ENCODE data around the gene YWHAH.
"Not testable (repeated sequence)": the region's sequence is repeated elsewhere in the genome, so short reads cannot be mapped to it uniquely, and the experiment has no call there.

Gene YWHAH

DNA sequence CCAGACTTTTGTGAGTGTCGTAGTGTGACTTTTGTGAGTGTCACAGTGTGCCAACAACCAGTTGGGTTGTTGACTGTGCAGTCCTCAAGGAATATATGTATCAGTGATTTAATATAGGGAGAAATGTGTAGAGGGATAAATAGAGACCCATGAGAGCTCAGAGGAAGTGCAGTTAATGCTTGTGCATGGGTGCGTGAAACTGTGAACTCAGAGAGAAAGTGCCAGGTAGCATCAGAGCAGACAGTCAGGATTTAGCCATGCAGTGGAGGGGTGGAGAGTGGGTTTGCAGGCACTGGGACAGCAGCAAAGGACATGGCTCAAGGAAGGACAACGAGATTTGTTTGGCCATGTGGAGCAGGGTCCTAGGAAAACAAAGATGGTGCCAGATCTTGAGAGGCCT lies 33.6 kb downstream of the YWHAH start:
- DNase-seq (ENCODE audit: low read depth in 4 of 4, low spot score in 1 of 4) = no peak

DNA sequence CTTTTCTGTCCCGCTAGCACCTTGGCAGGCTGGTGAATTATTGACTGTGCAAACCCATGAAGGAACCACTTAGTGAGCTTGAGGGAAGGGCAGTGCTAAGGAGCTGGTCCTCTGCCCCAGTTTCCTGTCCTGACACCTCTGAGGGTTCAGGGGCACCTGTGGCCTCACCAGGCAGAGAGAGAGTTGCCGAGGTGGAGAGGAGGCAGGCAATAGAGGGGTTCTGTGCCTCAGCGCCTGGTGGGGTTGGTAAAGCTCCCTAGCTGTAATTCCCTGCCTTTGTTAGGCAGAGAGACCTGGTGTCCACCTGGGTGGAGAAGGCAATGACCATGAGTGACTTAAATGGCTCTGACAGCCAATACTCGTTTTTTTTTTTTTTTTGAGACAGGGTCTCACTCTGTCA lies 36.3 kb downstream of the YWHAH start:
- no peak for DNase-seq (ENCODE audit: low read depth in 4 of 4, low spot score in 1 of 4)

GRCh38 chr22:31981976-31982375 lies 37.6 kb downstream of the YWHAH start:
- DNase-seq (ENCODE audit: low read depth in 4 of 4, low spot score in 1 of 4) = not testable (repeated sequence)

- DNase-seq (ENCODE audit: low read depth in 4 of 4, low spot score in 1 of 4) = no peak
These were observed 39.7 kb downstream of the YWHAH start for GRCh38 chr22:31983911-31984656.

GRCh38 chr22:31987218-31987617 lies 42.9 kb downstream of the YWHAH start:
- DNase-seq (ENCODE audit: low read depth in 4 of 4, low spot score in 1 of 4) = no peak

DNA sequence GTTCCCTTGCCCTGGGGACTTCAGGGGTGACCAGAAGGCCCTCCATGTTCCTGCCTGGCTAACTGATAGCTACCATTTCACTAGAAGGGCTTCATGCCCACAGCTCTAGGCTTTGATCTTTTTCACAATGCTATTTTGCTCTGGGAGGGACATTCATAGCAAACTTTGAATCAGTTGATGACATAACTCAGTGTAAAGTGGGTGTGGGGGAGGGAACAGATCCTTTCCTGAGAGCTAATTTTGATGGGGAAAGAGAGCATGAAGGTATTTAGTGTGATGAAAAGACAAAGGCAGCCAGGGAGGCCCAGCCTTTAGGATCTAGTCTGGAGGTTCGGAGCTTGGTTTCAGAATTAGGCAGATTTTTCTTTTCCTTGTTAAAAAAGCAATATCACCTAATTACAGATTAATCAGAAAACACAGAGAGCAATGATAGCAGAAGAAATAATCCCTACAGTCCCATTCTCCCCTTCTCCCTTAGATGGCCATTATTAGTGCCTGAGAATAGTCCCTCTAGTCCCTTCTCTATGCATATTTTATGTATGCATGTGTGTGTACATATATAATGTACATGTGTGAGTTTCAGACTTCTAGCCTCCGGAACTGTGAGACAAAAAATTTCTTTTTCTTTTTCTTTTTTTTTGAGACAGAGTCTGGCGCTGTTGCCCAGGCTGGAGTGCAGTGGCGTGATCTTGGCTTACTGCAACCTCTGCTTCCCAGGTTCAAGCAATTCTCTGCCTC lies 46.9 kb downstream of the YWHAH start:
- DNase-seq (ENCODE audit: low read depth in 4 of 4, low spot score in 1 of 4) = no peak

DNA sequence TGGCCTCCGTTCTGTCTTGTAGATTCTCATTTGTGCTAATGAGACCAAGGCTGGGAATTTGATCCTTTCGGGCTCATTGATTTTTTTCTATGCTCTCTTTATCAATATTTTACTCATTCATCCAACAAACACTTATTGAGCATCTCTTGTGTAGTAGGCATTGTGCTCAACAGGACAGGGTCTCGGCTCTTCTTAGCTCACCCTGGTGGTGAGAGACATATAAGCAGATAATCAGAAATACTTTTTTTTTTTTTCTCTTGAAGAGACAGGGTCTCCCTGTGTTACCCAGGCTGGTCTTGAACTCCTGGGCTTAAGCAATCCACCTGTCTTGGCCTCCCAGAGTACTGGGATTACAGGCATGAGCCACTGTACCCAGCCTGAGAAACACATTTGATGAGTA lies 50.7 kb downstream of the YWHAH start:
- no peak for DNase-seq (ENCODE audit: low read depth in 4 of 4, low spot score in 1 of 4)

- DNase-seq (ENCODE audit: low read depth in 4 of 4, low spot score in 1 of 4) = no peak
These were observed 51.5 kb downstream of the YWHAH start for GRCh38 chr22:31995807-31996206.

DNA sequence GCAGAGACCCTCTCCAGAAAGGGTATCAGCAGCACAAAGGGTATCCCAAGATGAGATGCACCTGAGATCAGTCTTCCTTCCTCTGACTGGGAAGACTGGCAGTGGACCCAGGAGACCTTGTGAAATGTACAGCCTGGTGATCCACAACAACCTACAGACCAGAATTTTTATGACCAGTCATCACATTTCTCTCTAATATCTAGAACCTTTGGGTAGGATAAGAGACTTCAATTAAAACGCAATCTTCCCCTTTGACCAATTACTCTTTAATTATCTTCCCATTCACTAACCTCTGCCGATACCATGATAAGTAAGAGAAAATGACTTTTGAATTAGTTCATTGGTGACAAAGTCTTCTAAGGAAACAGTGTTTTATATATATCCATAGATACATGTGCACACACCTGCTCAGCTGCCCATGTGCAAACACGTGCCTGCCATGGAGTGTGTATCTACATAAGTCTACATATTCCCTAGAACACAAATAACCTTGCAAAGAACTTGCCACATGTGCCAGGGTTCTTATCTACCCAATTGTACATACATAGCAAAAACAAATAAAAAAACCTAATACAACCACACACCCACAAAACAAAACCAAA lies 54.5 kb downstream of the YWHAH start:
- DNase-seq (ENCODE audit: low read depth in 4 of 4, low spot score in 1 of 4) = no peak

DNA sequence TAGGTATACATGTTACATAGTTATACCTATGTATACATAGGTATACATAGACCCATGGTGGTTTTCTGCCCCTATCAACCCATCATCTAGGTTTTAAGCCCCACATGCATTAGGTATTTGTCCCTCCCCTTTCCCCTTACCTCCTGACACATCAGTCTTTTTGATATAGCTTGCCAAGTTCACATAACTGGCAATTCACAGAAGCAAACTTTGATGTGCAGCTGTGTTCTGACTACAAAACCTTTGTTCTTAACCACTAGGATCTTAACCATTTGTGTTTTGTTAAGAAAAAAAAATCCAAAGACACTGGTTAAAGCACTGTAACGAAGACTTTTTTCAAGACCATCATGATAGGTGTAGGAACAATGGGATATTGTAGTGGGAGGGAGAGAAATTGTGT lies 55.8 kb downstream of the YWHAH start:
- no peak for DNase-seq (ENCODE audit: low read depth in 4 of 4, low spot score in 1 of 4)

GRCh38 chr22:32005453-32005852 lies 61.1 kb downstream of the YWHAH start:
- no peak for DNase-seq (ENCODE audit: low read depth in 4 of 4, low spot score in 1 of 4)

All from stimulated activated CD4-positive, alpha-beta T cell treated with anti-CD3 and anti-CD28 coated beads, Interleukin-1b, Interleukin-23, amount 100 ng/mL, for 24 hours (primary cell).